ENCODE data around the gene TMEM259.

TMEM259 gene

GRCh38 chr19:984165-984967, 36.6 kb downstream of the TMEM259 start, which contains the start of gene WDR18:
Gene WDR18 (plus strand): TSS chr19:984345. CDS start chr19:984354, 9 bp downstream.
- Histone ChIP-seq H3K4me3 (replicated peaks; ENCODE audit: low read depth, low read length) (peak within 1 kb of the TSS; percentile 95), H3K36me3 (ENCODE audit: control insufficient read depth, insufficient read depth, low read length) (peaks cover 11% of the 10 kb centered on the region), H3K27me3 (replicated peaks; ENCODE audit: control insufficient read depth, insufficient read depth, low read length) (no peaks in the 10 kb centered on the region)
- TF ChIP-seq CTCF (IDR thresholded peaks at IDR 0.05; ENCODE audit: insufficient read depth, low read length, poor library complexity, severe bottlenecking), result no peak
- peak; percentile 94 for DNase-seq (ENCODE audit: extremely low read depth, insufficient read length)

- H3K27me3 ChIP-seq (replicated peaks; ENCODE audit: control insufficient read depth, insufficient read depth, low read length), result no peaks in the 10 kb centered on the region
- peak overlapping the region; percentile 19 for H3K4me3 ChIP-seq (replicated peaks; ENCODE audit: low read depth, low read length)
- peak; percentile 86 for DNase-seq (ENCODE audit: extremely low read depth, insufficient read length)
- peaks cover 4% of the 10 kb centered on the region for H3K36me3 ChIP-seq (ENCODE audit: control insufficient read depth, insufficient read depth, low read length)
- TF ChIP-seq CTCF (IDR thresholded peaks at IDR 0.05; ENCODE audit: insufficient read depth, low read length, poor library complexity, severe bottlenecking), result peak; percentile 17
Observed at GRCh38 chr19:982567-983170, 38.3 kb downstream of the TMEM259 start.

- DNase-seq (ENCODE audit: extremely low read depth, insufficient read length), result no peak
- Histone ChIP-seq H3K36me3 (ENCODE audit: control insufficient read depth, insufficient read depth, low read length) (no peaks in the 10 kb centered on the region), H3K27me3 (replicated peaks; ENCODE audit: control insufficient read depth, insufficient read depth, low read length) (no peaks in the 10 kb centered on the region), H3K4me3 (replicated peaks; ENCODE audit: low read depth, low read length) (no peak overlapping the region)
- TF ChIP-seq CTCF (IDR thresholded peaks at IDR 0.05; ENCODE audit: insufficient read depth, low read length, poor library complexity, severe bottlenecking), result no peak
Observed at GRCh38 chr19:980133-980998, 40.6 kb downstream of the TMEM259 start.

GRCh38 chr19:979318-979741, 41.6 kb downstream of the TMEM259 start:
- TF ChIP-seq CTCF (IDR thresholded peaks at IDR 0.05; ENCODE audit: insufficient read depth, low read length, poor library complexity, severe bottlenecking), result no peak

GRCh38 chr19:977058-977464, 43.9 kb downstream of the TMEM259 start:
- no peak for TF ChIP-seq CTCF (IDR thresholded peaks at IDR 0.05; ENCODE audit: insufficient read depth, low read length, poor library complexity, severe bottlenecking)
- H3K27me3 ChIP-seq (replicated peaks; ENCODE audit: control insufficient read depth, insufficient read depth, low read length), result no peaks in the 10 kb centered on the region
- no peak for DNase-seq (ENCODE audit: extremely low read depth, insufficient read length)
- no peak overlapping the region for H3K4me3 ChIP-seq (replicated peaks; ENCODE audit: low read depth, low read length)
- H3K36me3 ChIP-seq (ENCODE audit: control insufficient read depth, insufficient read depth, low read length), result peaks cover 4% of the 10 kb centered on the region; the same call in 1 of the 2 replicates

More at GRCh38 chr19:979318-979741, 41.6 kb downstream of the TMEM259 start:
- H3K36me3 ChIP-seq (ENCODE audit: control insufficient read depth, insufficient read depth, low read length), result no peaks in the 10 kb centered on the region
- no peak overlapping the region for H3K4me3 ChIP-seq (replicated peaks; ENCODE audit: low read depth, low read length)
- no peak for DNase-seq (ENCODE audit: extremely low read depth, insufficient read length)
- no peaks in the 10 kb centered on the region for H3K27me3 ChIP-seq (replicated peaks; ENCODE audit: control insufficient read depth, insufficient read depth, low read length)

Data from GM06990 (cell line).